WI38 (cell line): Measurements from ENCODE around the gene MZF1.

Experiments
- H3K4me3 ChIP-seq: 2 replicates; pipeline ENCODE4 v1.5.1; 2011; ENCODE audit warnings: low read depth, mild to moderate bottlenecking, control low read depth, low read length
- CTCF ChIP-seq: IDR thresholded peaks from 2 replicates; pipeline ENCODE4 v1.5.1; 2012; ENCODE audit warnings: low read depth, mild to moderate bottlenecking, control low read depth, low read length

Gene MZF1

GRCh38 chr19:58556622-58557220 lies 16.4 kb downstream of the MZF1 start:
- peak overlapping the region; percentile 96 for H3K4me3 ChIP-seq

DNA sequence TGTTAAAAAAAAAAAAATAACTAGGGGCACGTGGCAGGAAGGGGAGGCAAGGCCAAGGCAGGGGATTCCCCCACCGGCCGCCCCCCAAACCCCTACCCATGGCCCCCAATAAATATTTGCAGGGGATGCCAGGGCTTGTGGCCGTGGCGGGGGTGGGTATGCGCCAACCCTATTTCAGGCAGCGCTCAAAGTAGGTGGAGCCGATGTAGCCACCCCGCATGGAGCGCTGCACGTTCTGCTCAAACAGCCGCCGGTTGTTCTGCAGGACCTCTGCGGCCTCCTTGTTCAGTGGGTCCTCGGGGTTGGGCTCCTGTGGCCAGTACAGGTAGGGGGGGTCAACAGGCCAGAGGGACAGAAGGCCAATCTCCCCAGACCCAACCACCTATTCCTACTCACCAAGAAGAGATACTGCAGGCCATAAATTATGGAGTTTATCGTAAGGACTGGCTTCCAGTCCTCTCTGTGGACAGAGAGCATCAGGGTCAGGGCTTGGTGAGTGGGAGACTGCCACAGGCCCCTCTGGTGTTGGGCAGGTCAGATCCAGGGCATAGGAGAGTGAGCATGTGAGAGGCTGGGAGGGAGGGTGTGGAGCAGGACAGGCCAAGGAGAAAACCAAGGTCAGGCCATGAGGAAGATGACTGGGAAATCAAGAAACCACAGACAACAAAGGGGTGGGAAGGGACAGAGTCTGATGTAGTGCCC lies 17.1 kb downstream of the MZF1 start:
- H3K4me3 ChIP-seq, result no peak overlapping the region
- TF ChIP-seq CTCF, result no peak

More at GRCh38 chr19:58556622-58557220, 16.4 kb downstream of the MZF1 start:
- TF ChIP-seq CTCF, result no peak

DNA sequence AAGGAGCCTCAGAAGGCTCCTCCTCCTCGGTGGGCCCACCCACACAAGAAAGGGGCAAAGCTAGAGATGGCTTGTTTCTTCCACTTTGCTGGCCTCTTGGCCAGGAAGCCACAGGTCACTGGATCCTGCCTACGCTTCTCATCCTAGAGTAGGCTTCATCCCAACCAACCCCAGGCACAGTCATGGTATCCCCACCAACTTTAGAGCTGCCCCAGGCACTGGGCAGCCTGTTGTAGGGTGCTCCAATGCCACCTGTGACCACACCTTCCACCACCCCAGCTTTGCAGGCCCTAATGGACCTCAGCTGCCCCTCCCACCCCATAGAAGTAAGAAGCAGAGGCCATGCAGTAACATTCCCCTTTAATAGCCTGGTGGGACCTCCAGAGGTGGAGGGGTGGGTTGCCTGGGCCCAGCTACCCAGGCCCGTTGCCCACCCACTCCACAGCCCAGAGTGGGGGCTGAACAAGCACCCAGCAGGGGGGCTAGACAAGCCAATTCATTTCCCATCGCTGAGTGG lies 17.7 kb downstream of the MZF1 start:
- peak overlapping the region; percentile 78 for H3K4me3 ChIP-seq
- TF ChIP-seq CTCF, result no peak

DNA sequence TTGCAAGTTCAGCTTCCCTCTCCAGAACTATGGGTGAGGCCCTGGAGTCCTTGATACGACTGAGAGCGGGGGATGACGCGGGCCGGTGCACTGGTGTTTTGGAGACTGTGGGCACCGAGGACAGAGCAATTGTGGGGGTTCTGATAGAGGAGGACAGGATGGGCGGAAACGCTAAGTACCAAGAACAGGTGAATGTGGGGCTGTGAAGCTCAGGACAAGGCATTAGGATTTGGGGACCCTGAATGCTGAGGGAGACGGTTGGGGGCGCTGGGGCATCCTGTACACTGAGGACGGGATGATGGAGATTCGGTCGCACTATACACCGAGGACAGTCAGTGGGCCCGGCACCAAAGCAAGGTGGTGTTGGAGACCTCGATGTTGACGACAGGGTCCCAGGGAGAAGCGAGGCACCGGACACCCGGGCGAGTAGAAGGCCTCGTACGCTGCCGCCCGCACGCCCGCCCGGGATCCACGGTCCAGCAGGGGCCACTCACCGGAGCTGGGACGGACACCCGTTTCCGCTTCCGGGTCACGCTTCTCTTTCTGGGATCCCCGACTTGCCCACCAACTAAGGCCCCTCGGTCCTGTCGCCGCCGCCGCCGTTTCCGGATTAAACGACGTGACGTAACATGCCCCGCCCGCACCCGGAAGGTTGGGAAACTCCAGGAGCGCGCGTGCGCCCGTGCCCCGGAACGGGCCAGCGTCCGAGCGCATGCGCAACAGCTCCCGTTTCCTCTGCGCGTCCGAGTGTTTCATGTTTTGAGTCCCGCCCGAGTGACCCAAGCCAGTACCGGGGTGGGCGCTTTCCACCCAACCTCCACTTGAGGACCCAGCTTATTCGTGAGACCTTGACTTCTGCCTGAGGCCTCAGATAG lies 18.4 kb downstream of the MZF1 start, which contains the start of gene CHMP2A:
Gene CHMP2A (minus strand): TSS at position 612 of the 875 bp plus-strand sequence. CDS start 893 bp downstream, outside the sequence.
- H3K4me3 ChIP-seq, result peak within 1 kb of the TSS; percentile 78
- no peak for TF ChIP-seq CTCF

DNA sequence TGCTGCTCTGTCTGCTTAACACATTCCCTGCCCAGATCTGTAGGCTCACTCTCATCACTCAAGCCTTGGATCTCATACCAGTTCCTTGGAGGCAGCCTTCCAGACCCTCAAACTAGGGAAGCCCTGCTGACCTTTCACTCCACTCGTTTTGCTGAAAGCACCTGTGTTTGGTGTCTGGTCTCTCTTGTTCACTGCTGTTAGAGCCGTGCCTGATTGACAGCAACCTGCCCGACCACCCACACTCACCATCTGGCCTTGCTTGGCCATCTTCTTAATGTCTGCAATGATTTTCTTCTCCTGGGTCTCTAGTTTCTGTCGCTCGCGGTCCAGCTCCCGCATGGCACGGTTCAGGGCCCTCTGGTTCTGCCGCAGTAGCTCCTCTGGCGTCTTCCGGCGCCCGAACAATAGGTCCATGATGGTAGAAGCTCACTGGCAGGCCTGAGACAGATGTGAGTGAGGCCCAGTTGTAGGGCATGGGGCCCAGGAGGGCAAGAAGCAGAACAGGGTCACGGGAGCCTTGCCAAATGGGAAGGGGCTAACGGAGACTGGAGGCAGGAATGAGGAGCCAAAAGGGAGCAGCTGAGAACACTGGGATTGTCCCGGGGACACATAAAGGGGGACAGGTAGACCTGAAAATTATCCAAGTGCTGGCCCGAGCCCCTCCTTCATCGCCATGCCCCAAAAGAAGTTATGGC lies 19.2 kb downstream of the MZF1 start:
- TF ChIP-seq CTCF, result no peak
- peak overlapping the region; percentile 78 for H3K4me3 ChIP-seq

DNA sequence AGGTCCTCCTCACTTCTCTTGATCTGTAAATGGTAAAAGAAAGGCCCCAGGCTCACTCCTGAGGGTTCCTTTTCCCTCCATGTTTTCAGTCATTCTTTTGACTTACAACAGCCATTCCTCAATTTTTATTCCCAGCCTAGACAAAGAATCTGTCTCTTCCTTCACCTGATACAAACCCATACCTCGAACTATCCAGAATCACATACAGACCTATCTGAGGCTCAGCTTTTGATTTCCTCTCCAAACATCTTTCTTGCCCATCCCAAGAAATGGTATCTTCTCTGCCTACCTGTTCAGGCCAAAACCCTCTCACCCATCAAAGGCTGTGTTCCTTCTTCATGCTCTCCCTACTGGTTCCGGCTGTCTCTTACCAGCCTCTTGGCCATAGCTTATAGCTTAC lies 20.5 kb downstream of the MZF1 start:
- no peak for TF ChIP-seq CTCF
- no peak overlapping the region for H3K4me3 ChIP-seq
